Measurements from ENCODE around the gene BSN.

- TF ChIP-seq CTCF (IDR thresholded peaks at IDR 0.05; ENCODE audit: borderline replicate concordance, extremely low read depth, low read length, poor library complexity, severe bottlenecking) (no peak), EZH2 (IDR thresholded peaks at IDR 0.05; ENCODE audit: borderline replicate concordance, low read depth, low read length, severe bottlenecking) (no peak)
Observed at GRCh38 chr3:49667701-49668413, 113.6 kb downstream of the BSN start.

All from DND-41 (cell line).